ENCODE data around the gene LCN2. TPM values are rescaled to one million over a fixed set of nuclear protein-coding genes. Genes with fewer than 3 reads are reported as not detected.

The LCN2 gene
- total and polyA plus RNA-seq, 10 of the 15 experiments (the other 5 are each of a cell fraction or from before 2014, with no cell fraction given): not detected

GRCh38 chr9:128101231-128101661 lies 48.0 kb upstream of the LCN2 start:
- Histone ChIP-seq H3K4me3 (no peak overlapping the region), H3K4me2 (ENCODE audit: control insufficient read depth, insufficient read depth) (no peak overlapping the region), H3K9me3 (replicated peaks; ENCODE audit: control insufficient read depth, insufficient read depth, low read length) (no peaks in the 10 kb centered on the region), H3K27ac (ENCODE audit: control insufficient read depth, insufficient read depth) (no peak overlapping the region), H4K20me1 (ENCODE audit: control insufficient read depth, insufficient read depth) (no peaks in the 10 kb centered on the region), H3K36me3 (ENCODE audit: control insufficient read depth in 2 of 2, insufficient read depth in 2 of 2, low read length in 1 of 2) (peaks cover 21 to 35% of the 10 kb centered on the region in 2 experiments; a peak in 3 of 4 replicates), H3K27me3 (replicated peaks in 1 of 2; ENCODE audit: control insufficient read depth in 2 of 2, insufficient read depth in 2 of 2, low read length in 1 of 2) (no peaks in the 10 kb centered on the region), H3K79me2 (ENCODE audit: control insufficient read depth, insufficient read depth, low read length) (peaks cover 13% of the 10 kb centered on the region), H3K4me1 (ENCODE audit: control insufficient read depth, insufficient read depth, low read length) (no peaks in the 10 kb centered on the region), H3K9ac (ENCODE audit: control insufficient read depth, insufficient read depth, low read length) (no peak overlapping the region), H2AFZ (ENCODE audit: control insufficient read depth, low read depth, low read length) (no peak overlapping the region)
- BruUV-seq (replicated peaks): no TSS peak
- in situ Hi-C loops (cut with MboI) (no loop called here), intact Hi-C loops (cut with micrococcal nuclease; ENCODE audit: unreplicated experiment) (no loop called here)
- RAD21 ChIA-PET (ENCODE audit: unreplicated experiment): no interaction called here
- WGBS (ENCODE audit: insufficient coverage, insufficient replicate concordance, low lambda C conversion rate, missing lambda C conversion rate): 98% methylated on average over 12 of the region's 12 CpGs
- CTCF ChIA-PET: interaction anchor here (1.0 kb wide), 1 partner anchor 15 kb away, joined by 3 read pairs; no protein-coding TSS in a partner anchor
- ATAC-seq (no peak), DNase-seq (ENCODE audit: low read depth, low spot score) (no peak), FAIRE-seq (no peak)
- SMC1A ChIA-PET (ENCODE audit: uncharacterized antibody, unreplicated experiment): no interaction called here
- POLR2A ChIA-PET: no interaction called here
- TF ChIP-seq FOXK2 (IDR thresholded peaks at IDR 0.05): no peak
- TF ChIP-seq SPI1 (IDR thresholded peaks at IDR 0.05; ENCODE audit: borderline replicate concordance, insufficient read depth, low read depth, low read length): no peak
- TF ChIP-seq SKIL (IDR thresholded peaks at IDR 0.05; ENCODE audit: low read depth, poor library complexity, severe bottlenecking): no peak
- TF ChIP-seq BHLHE40 (IDR thresholded peaks at IDR 0.05; ENCODE audit: borderline replicate concordance in 1 of 2, low read depth in 2 of 2, low read length in 1 of 2): no peak
- no peak for TF ChIP-seq CUX1 (IDR thresholded peaks at IDR 0.05; ENCODE audit: insufficient replicate concordance, low read depth, low read length)
- TF ChIP-seq MYB (IDR thresholded peaks at IDR 0.05; ENCODE audit: borderline replicate concordance, low read depth, low read length): no peak
- no peak for TF ChIP-seq NFYA (IDR thresholded peaks at IDR 0.05; ENCODE audit: borderline replicate concordance, low read depth, low read length)
- no peak for TF ChIP-seq GABPA (IDR thresholded peaks at IDR 0.05; ENCODE audit: low read depth)
- no peak for TF ChIP-seq LARP7 (IDR thresholded peaks at IDR 0.05)
- no peak for TF ChIP-seq ZNF207 (IDR thresholded peaks at IDR 0.05; ENCODE audit: borderline replicate concordance)
- no peak for TF ChIP-seq IRF5 (IDR thresholded peaks at IDR 0.05; ENCODE audit: borderline replicate concordance)
- TF ChIP-seq FOXM1 (IDR thresholded peaks at IDR 0.05; ENCODE audit: low read depth, low read length): no peak
- no peak for TF ChIP-seq USF2 (IDR thresholded peaks at IDR 0.05; ENCODE audit: borderline replicate concordance, low read depth, low read length)
- TF ChIP-seq ZZZ3 (IDR thresholded peaks at IDR 0.05; ENCODE audit: control insufficient read depth, insufficient read length, low read depth): no peak

Measured in GM12878 (cell line).